Measurements from ENCODE around the gene SCO1. TPM values are rescaled to one million over a fixed set of nuclear protein-coding genes. Genes with fewer than 3 reads are reported as not detected.

Gene SCO1
- total RNA-seq, 1 donor, result 18.8 TPM

DNA sequence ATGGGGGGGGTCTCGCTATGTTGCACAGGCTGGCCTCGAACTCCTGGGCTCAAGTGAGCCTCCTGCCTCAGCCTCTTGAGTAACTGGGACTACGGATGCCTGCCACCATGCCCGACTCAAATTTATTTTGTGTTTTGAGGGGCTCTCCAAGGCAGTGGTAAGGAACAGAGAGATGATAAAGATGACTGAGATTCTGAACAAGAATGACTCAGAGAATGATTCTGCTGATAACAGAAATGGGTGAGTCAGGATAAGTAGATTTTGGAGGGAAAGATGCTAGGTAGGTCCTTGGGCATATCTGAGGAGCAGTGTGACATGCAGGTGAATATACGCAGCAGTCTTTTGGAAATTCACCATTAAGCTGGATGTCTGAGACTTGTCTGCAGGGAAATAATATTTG is 29.9 kb upstream of the SCO1 start:
- H3K27ac ChIP-seq (ENCODE audit: low read depth, low read length), result no peak overlapping the region
- H4K20me1 ChIP-seq (ENCODE audit: insufficient read depth, low read length), result no peaks in the 10 kb centered on the region
- H3K79me2 ChIP-seq (ENCODE audit: insufficient read depth, low read length), result no peaks in the 10 kb centered on the region
- no peak overlapping the region for H2AFZ ChIP-seq (ENCODE audit: low read length)
- H3K4me3 ChIP-seq (ENCODE audit: insufficient read depth, low read length), result no peak overlapping the region
- H3K4me1 ChIP-seq (ENCODE audit: insufficient read depth, low read length), result peaks cover 6% of the 10 kb centered on the region
- no peaks in the 10 kb centered on the region for H3K9me3 ChIP-seq (ENCODE audit: low read depth, low read length)
- no peak for DNase-seq (ENCODE audit: insufficient read length, low spot score, missing footprints)
- no peak overlapping the region for H3K4me2 ChIP-seq (ENCODE audit: insufficient read depth, low read length)
- peaks cover 5% of the 10 kb centered on the region for H3K36me3 ChIP-seq (ENCODE audit: insufficient read depth, low read length)
- TF ChIP-seq, protein P1, sequence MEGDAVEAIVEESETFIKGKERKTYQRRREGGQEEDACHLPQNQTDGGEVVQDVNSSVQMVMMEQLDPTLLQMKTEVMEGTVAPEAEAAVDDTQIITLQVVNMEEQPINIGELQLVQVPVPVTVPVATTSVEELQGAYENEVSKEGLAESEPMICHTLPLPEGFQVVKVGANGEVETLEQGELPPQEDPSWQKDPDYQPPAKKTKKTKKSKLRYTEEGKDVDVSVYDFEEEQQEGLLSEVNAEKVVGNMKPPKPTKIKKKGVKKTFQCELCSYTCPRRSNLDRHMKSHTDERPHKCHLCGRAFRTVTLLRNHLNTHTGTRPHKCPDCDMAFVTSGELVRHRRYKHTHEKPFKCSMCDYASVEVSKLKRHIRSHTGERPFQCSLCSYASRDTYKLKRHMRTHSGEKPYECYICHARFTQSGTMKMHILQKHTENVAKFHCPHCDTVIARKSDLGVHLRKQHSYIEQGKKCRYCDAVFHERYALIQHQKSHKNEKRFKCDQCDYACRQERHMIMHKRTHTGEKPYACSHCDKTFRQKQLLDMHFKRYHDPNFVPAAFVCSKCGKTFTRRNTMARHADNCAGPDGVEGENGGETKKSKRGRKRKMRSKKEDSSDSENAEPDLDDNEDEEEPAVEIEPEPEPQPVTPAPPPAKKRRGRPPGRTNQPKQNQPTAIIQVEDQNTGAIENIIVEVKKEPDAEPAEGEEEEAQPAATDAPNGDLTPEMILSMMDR (IDR thresholded peaks at IDR 0.05; ENCODE audit: extremely low read depth, low read depth, low read length), result no peak
- H3K27me3 ChIP-seq (ENCODE audit: insufficient read depth, low read length), result no peaks in the 10 kb centered on the region

DNA sequence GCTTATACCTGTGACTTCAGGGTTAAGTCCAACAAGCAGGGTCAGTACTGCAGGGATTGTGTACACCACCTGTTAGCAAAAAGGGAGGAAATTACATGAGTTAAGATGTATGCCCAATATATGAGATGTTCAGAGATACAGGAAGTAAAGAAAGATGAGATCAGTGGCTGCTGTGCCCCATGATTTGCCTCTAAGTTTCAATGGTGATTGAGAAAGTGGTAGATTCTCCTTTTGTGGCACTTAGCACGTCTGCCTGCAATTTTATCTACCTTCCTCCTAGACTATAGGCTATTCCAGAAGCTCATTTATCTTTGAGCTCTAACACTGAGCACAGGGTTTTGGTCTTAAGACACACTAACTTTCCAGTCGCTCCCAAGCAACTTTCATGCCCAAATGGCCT is 28.9 kb upstream of the SCO1 start:
- no peaks in the 10 kb centered on the region for H3K9me3 ChIP-seq (ENCODE audit: low read depth, low read length)
- TF ChIP-seq, protein P1 (IDR thresholded peaks at IDR 0.05; ENCODE audit: extremely low read depth, low read depth, low read length), result no peak
- peaks cover 6% of the 10 kb centered on the region for H3K4me1 ChIP-seq (ENCODE audit: insufficient read depth, low read length)
- H2AFZ ChIP-seq (ENCODE audit: low read length), result no peak overlapping the region
- H3K4me3 ChIP-seq (ENCODE audit: insufficient read depth, low read length), result no peak overlapping the region
- H3K4me2 ChIP-seq (ENCODE audit: insufficient read depth, low read length), result no peak overlapping the region
- no peak for DNase-seq (ENCODE audit: insufficient read length, low spot score, missing footprints)
- H3K79me2 ChIP-seq (ENCODE audit: insufficient read depth, low read length), result no peaks in the 10 kb centered on the region
- no peaks in the 10 kb centered on the region for H3K27me3 ChIP-seq (ENCODE audit: insufficient read depth, low read length)
- H3K36me3 ChIP-seq (ENCODE audit: insufficient read depth, low read length), result peaks cover 5% of the 10 kb centered on the region
- no peaks in the 10 kb centered on the region for H4K20me1 ChIP-seq (ENCODE audit: insufficient read depth, low read length)
- H3K27ac ChIP-seq (ENCODE audit: low read depth, low read length), result no peak overlapping the region

DNA sequence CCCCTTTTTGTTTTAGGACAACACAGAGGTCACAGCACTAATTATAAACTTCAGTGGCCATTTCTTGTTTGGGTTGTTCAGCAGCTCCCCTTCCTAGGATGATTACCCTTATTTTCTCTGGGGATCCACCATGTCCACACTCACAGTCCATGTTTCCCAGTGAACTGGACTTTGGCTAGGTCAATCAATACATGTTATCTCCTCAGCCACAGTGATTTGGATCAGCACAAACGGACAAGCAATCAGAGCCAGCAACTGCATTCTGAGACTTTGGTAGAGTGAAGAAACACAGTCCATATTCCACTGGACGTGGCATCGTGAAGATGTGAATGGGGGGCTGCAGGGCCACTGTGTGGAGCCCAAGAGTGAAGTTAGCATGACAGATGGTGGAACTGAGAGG is 27.9 kb upstream of the SCO1 start:
- Histone ChIP-seq H3K4me2 (ENCODE audit: insufficient read depth, low read length) (no peak overlapping the region), H4K20me1 (ENCODE audit: insufficient read depth, low read length) (no peaks in the 10 kb centered on the region), H3K36me3 (ENCODE audit: insufficient read depth, low read length) (peaks cover 5% of the 10 kb centered on the region), H3K79me2 (ENCODE audit: insufficient read depth, low read length) (no peaks in the 10 kb centered on the region), H3K4me3 (ENCODE audit: insufficient read depth, low read length) (no peak overlapping the region), H3K9me3 (ENCODE audit: low read depth, low read length) (no peaks in the 10 kb centered on the region), H3K27me3 (ENCODE audit: insufficient read depth, low read length) (no peaks in the 10 kb centered on the region), H2AFZ (ENCODE audit: low read length) (no peak overlapping the region), H3K4me1 (ENCODE audit: insufficient read depth, low read length) (no peaks in the 10 kb centered on the region), H3K27ac (ENCODE audit: low read depth, low read length) (no peak overlapping the region)
- no peak for DNase-seq (ENCODE audit: insufficient read length, low spot score, missing footprints)
- TF ChIP-seq, protein P1 (IDR thresholded peaks at IDR 0.05; ENCODE audit: extremely low read depth, low read depth, low read length), result no peak

DNA sequence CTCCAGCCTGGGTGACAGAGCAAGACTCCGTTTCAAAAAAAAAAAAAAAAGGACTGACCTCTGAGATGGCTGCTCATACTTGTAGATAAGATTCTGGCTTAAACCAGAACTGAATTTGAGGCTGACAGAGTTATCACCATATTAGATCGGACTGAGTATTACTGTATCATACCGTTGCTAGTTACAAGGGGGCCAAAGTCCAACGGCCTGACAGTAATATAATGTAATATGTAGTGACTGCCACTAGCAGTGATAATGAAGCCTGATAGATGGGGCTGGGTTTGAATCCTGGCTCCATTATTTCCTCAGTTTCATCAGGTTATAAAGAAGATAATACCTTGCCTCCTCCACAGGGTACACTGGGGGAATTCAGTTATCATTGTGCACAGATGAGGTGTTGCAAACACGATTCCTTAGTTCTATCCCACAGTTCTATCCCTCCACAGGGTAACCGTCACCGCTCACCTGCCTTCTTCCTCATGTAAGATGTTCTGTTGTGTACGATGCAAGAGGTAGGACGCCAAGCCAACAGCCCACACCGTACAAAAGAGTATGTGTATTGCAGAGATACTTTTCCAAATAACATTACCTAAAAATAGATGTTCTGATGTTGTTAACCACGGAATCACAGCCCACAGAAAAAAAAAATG is 27.3 kb upstream of the SCO1 start:
- Histone ChIP-seq H3K4me3 (ENCODE audit: insufficient read depth, low read length) (no peak overlapping the region), H3K27ac (ENCODE audit: low read depth, low read length) (no peak overlapping the region), H3K79me2 (ENCODE audit: insufficient read depth, low read length) (no peaks in the 10 kb centered on the region), H3K27me3 (ENCODE audit: insufficient read depth, low read length) (no peaks in the 10 kb centered on the region), H3K9me3 (ENCODE audit: low read depth, low read length) (no peaks in the 10 kb centered on the region), H2AFZ (ENCODE audit: low read length) (no peak overlapping the region), H3K4me1 (ENCODE audit: insufficient read depth, low read length) (no peaks in the 10 kb centered on the region), H3K36me3 (ENCODE audit: insufficient read depth, low read length) (peaks cover 5% of the 10 kb centered on the region), H4K20me1 (ENCODE audit: insufficient read depth, low read length) (no peaks in the 10 kb centered on the region), H3K4me2 (ENCODE audit: insufficient read depth, low read length) (no peak overlapping the region)
- TF ChIP-seq, protein P1 (IDR thresholded peaks at IDR 0.05; ENCODE audit: extremely low read depth, low read depth, low read length), result no peak
- DNase-seq (ENCODE audit: insufficient read length, low spot score, missing footprints), result no peak

All from osteoblast (primary cell).